ENCODE results near the gene ANXA5. TPM values are rescaled to one million over a fixed set of nuclear protein-coding genes. Genes with fewer than 3 reads are reported as not detected.

The ANXA5 gene
- total RNA-seq, 2 donors from 2014 or later, result 106 to 142 TPM

DNA sequence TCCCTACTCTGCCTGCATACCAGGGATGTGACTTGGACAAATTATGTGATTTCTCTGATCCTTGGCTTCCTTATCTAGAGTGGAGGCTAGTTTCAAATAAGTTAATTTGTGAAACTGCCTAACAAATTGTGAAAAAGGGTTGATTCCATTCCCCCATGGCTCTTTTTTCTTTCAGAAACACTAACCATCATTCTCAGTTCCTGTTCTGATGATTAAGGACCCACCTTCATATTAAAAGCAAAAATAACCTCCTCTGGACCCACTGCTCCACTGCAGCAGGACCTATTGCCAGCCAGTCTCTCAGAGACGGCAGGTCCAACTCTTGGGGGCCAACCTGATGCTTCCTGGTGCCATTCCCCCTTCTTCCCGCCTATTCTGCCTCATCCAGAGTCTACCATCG is 4.5 kb upstream of the ANXA5 start:
- no peak for ATAC-seq (replicated peaks)
- peaks cover 3% of the 10 kb centered on the region for H3K27me3 Mint-ChIP-seq
- H3K4me1 Mint-ChIP-seq, result peaks cover 6% of the 10 kb centered on the region
- H3K9me3 Mint-ChIP-seq, result no peaks in the 10 kb centered on the region
- no peak overlapping the region for H3K27ac Mint-ChIP-seq
- peaks cover 2% of the 10 kb centered on the region for H3K36me3 Mint-ChIP-seq (ENCODE audit: low read depth)
- no peak overlapping the region for H3K4me3 Mint-ChIP-seq

DNA sequence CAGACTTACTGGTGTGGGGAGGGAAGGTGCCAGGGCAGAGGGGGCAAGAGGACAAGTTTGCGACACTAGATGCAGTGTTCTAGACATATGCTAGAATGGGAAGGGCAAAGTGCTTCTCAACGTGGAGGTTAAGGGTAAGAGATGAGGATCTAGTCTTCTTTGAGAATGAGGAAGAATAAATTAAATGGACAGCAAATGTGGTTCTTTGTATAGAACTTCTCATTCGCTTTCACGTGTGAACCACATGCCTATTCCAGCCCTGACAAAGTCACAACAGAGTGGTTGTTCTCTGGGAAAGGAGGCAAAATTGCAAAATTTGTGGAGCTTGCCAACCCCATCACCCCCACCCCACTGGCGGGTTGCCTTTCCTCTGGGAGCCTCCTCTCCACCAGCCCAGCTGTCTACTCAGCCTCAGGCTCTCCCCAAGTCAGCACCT is 1.5 kb upstream of the ANXA5 start:
- Mint-ChIP-seq H3K27ac (no peak overlapping the region), H3K9me3 (no peaks in the 10 kb centered on the region), H3K4me1 (peaks cover 5% of the 10 kb centered on the region), H3K4me3 (peak overlapping the region; percentile 97), H3K36me3 (ENCODE audit: low read depth) (peaks cover 24% of the 10 kb centered on the region), H3K27me3 (peaks cover 3% of the 10 kb centered on the region)
- ATAC-seq (replicated peaks), result no peak

DNA sequence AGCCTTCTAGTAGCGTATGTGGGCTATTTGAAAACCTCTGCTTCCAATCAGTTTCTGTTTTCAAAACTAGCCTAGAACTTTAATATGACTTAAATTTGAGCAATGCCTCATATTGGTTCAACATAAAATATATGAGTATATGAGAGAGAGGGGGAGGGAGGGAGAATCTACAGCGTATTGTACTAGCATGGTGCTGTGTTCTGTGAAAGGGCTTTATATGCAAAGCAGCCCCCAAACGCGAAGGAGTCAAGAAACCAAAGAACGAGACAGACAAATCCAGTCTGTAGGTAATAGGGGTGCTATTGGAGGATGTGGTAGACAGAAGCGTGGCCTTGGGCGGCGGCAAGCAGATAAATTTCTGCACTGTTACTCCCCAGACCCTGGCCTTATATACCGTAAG is 784 bp upstream of the ANXA5 start:
- Mint-ChIP-seq H3K27me3 (peaks cover 3% of the 10 kb centered on the region), H3K9me3 (no peaks in the 10 kb centered on the region), H3K27ac (peak overlapping the region; percentile 83), H3K36me3 (ENCODE audit: low read depth) (peaks cover 31% of the 10 kb centered on the region), H3K4me3 (peak overlapping the region; percentile 97), H3K4me1 (peaks cover 5% of the 10 kb centered on the region)
- ATAC-seq (replicated peaks), result peak; percentile 5

DNA sequence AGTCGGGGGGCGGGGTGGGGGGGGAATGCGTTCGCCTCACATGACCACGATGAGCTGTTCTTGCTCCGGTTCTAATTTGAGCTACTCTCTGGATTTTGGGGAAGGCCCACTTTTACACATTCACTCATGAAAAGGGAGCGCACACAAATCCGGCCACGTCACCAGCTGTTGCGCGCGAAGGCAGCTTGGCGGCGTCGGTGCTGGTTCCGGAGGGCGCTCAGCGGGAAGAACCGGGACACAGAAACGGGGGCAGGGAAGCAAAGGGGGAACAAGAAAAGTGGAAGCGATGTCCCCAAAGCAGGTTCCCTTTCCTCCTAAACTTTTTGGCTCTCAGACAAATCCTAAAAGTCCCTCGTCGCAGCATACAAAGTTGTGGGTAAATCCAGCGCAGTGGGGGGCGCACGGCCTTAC is 605 bp downstream of the ANXA5 start:
- peaks cover 9% of the 10 kb centered on the region for H3K4me1 Mint-ChIP-seq
- H3K36me3 Mint-ChIP-seq (ENCODE audit: low read depth), result peaks cover 39% of the 10 kb centered on the region
- H3K4me3 Mint-ChIP-seq, result peak overlapping the region; percentile 97
- H3K27ac Mint-ChIP-seq, result peak overlapping the region; percentile 99
- H3K9me3 Mint-ChIP-seq, result no peaks in the 10 kb centered on the region
- peak; percentile 67 for ATAC-seq (replicated peaks)
- peaks cover 3% of the 10 kb centered on the region for H3K27me3 Mint-ChIP-seq

DNA sequence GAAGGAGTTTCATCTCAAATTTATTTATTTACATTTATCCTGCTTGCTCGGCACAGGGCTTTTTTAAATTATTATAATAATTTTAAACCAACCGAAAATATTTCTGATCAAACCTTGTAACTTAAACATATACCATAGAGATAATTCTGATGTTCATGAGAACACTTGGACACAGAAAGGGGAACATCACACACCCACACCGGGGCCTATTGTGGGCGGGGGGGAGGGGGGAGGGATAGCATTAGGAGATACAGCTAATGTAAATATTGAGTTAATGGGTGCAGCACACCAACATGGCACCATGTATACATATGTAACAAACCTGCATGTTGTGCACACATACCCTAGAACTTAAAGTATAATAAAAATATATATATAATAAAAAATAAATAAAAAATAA is 2.9 kb downstream of the ANXA5 start:
- Mint-ChIP-seq H3K4me1 (peaks cover 8% of the 10 kb centered on the region), H3K4me3 (no peak overlapping the region), H3K27ac (no peak overlapping the region), H3K27me3 (peaks cover 3% of the 10 kb centered on the region), H3K36me3 (ENCODE audit: low read depth) (peaks cover 39% of the 10 kb centered on the region), H3K9me3 (no peaks in the 10 kb centered on the region)
- no peak for ATAC-seq (replicated peaks)

DNA sequence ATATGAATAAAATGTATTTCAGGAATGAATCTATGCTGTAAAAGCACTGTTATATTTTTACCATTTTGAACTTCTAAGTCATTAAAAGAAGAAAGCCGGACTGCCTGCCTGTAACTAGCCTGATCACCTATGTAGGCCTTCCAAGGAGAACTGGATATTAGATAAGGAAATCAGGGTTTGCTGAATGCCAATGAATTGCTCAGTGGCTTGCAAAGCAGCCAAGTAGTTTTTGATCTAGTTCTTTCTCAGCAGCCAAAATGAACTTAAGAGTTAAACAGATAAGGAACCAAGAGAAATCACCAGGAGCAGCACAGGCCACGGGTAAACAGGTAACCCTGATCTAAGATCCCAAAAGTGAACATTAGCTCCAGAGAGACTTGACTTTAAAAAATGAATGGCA is 3.3 kb downstream of the ANXA5 start:
- H3K36me3 Mint-ChIP-seq (ENCODE audit: low read depth), result peaks cover 39% of the 10 kb centered on the region
- H3K4me1 Mint-ChIP-seq, result peaks cover 4% of the 10 kb centered on the region
- H3K9me3 Mint-ChIP-seq, result no peaks in the 10 kb centered on the region
- no peak overlapping the region for H3K27ac Mint-ChIP-seq
- no peak overlapping the region for H3K4me3 Mint-ChIP-seq
- ATAC-seq (replicated peaks), result no peak
- H3K27me3 Mint-ChIP-seq, result peaks cover 3% of the 10 kb centered on the region

DNA sequence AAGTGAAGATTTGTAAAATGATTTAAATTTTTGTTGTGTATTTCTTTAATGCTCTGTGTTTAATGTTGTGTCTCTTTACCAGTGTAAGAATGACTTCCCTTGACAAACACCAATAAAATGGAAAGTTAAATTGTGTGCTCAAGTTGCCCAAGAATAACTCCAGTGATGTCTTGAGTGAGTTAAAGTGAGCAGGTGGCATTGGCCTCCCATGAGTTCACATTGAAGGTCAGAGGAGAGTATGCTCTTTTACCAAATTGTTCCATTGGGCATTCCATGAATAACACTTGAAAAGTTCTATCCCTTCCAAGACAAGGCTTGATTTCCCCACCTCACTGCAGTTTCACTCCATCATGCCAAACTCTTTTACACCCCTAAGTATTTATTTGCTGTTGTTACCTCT is 4.5 kb downstream of the ANXA5 start:
- peaks cover 4% of the 10 kb centered on the region for H3K4me1 Mint-ChIP-seq
- no peaks in the 10 kb centered on the region for H3K27me3 Mint-ChIP-seq
- no peak for ATAC-seq (replicated peaks)
- H3K4me3 Mint-ChIP-seq, result no peak overlapping the region
- peaks cover 43% of the 10 kb centered on the region for H3K36me3 Mint-ChIP-seq (ENCODE audit: low read depth)
- no peak overlapping the region for H3K27ac Mint-ChIP-seq
- no peaks in the 10 kb centered on the region for H3K9me3 Mint-ChIP-seq

DNA sequence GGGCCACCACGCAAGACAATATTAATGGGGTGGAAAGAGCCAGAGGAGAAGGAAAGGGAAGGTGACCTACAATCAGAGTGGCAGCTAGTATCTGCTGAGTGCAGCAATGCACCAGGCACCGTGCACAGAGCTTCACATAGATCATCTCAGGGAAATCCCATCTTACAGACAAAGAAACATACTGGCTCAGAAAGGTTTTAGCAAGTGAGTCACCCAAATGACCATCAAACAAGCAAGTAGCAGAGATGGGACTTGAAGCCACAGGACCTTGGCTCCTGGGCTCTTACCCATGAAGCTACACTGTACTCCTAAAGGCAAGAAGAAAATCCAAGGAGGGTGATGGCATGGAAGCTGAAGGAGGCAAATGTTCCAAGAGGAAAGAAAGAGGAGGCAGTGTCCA is 6.8 kb downstream of the ANXA5 start:
- peak; percentile 67 for ATAC-seq (replicated peaks)
- Mint-ChIP-seq H3K27me3 (no peaks in the 10 kb centered on the region), H3K27ac (no peak overlapping the region), H3K9me3 (no peaks in the 10 kb centered on the region), H3K36me3 (ENCODE audit: low read depth) (peaks cover 51% of the 10 kb centered on the region), H3K4me3 (no peak overlapping the region), H3K4me1 (peaks cover 9% of the 10 kb centered on the region)

DNA sequence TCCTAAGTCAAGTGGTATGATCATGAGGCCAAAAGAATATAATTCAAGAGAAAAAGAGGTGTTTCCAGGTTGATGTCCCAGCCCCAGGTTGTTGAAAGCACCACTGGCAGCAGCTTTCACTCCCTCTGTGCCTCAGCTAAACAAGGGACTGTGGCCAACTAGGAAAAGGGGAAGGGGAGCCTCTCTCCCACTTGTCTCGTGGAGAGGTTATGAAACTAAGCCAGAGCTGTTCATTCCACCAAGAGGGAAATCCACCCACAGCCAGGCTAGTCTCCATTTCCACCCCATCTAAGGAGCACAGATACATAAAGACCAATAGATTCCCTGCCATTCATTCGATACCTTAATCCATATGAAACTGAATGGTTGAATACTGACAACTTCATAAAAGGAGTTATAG is 8.1 kb downstream of the ANXA5 start:
- ATAC-seq (replicated peaks), result no peak
- Mint-ChIP-seq H3K27ac (no peak overlapping the region), H3K4me3 (no peak overlapping the region), H3K27me3 (no peaks in the 10 kb centered on the region), H3K9me3 (no peaks in the 10 kb centered on the region), H3K36me3 (ENCODE audit: low read depth) (peaks cover 58% of the 10 kb centered on the region), H3K4me1 (peaks cover 9% of the 10 kb centered on the region)

DNA sequence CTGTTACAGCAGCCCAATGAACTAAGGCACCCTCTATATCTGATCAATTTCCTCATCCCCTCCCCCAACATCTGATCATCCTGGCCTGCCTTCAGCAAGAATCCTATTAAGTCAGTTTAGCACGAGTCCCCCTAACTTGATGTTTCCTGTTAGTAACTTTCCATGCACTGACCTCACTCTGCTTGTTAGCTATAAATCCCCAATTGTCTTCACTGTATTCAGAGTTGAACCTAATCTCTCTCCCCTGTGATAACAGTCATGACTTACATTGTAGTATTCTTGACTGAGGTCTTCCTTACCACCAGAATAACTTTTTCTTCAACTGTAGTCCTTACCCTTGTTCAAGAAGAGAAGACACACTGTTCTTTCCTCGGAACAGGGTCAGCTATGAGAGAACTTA is 8.5 kb downstream of the ANXA5 start:
- H3K27me3 Mint-ChIP-seq, result no peaks in the 10 kb centered on the region
- no peak for ATAC-seq (replicated peaks)
- no peak overlapping the region for H3K27ac Mint-ChIP-seq
- no peak overlapping the region for H3K4me3 Mint-ChIP-seq
- H3K4me1 Mint-ChIP-seq, result peaks cover 9% of the 10 kb centered on the region
- no peaks in the 10 kb centered on the region for H3K9me3 Mint-ChIP-seq
- H3K36me3 Mint-ChIP-seq (ENCODE audit: low read depth), result peaks cover 59% of the 10 kb centered on the region

DNA sequence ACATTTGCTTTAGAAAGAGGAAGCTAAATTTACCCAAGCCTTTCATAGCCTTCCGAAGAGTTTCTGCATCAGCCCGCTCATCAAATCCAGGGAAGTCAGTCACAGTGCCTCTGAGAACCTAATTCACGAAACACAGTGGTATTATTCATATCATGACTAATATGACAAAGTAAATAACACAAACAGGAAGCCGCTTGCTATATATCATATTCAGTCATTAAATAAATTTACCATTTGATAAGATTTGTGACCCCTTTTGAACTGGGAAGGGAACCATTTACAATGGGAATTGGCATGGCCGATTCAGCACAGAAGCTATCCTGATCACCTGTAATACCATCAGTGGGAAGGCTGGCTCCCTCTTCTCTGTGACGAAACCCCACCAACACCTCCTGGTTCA is 10.5 kb downstream of the ANXA5 start:
- Mint-ChIP-seq H3K36me3 (ENCODE audit: low read depth) (peaks cover 64% of the 10 kb centered on the region), H3K4me1 (peaks cover 5% of the 10 kb centered on the region), H3K9me3 (no peaks in the 10 kb centered on the region), H3K27ac (no peak overlapping the region), H3K27me3 (no peaks in the 10 kb centered on the region), H3K4me3 (no peak overlapping the region)
- ATAC-seq (replicated peaks), result no peak

DNA sequence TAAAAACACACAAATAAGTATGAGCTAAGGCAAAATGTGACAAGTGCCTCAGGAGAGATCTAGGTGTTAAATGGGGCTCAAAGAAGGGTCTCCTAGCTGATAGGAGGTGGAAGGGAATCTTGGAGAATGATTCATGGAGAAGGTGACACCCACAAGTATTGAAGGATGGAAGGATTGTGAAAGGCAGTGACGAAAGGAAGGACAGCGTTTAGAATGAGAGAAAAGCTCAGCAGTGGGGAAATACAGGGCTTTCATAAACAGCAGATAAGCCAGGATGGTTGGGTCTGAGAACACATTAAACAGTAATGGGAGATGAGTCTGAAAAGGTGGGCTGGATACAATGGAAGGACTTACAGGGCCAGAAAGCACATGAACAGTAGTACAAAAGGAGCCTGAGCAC is 11.5 kb downstream of the ANXA5 start:
- Mint-ChIP-seq H3K36me3 (ENCODE audit: low read depth) (peaks cover 73% of the 10 kb centered on the region), H3K27me3 (no peaks in the 10 kb centered on the region), H3K9me3 (no peaks in the 10 kb centered on the region), H3K27ac (no peak overlapping the region), H3K4me3 (no peak overlapping the region), H3K4me1 (peaks cover 5% of the 10 kb centered on the region)
- no peak for ATAC-seq (replicated peaks)

DNA sequence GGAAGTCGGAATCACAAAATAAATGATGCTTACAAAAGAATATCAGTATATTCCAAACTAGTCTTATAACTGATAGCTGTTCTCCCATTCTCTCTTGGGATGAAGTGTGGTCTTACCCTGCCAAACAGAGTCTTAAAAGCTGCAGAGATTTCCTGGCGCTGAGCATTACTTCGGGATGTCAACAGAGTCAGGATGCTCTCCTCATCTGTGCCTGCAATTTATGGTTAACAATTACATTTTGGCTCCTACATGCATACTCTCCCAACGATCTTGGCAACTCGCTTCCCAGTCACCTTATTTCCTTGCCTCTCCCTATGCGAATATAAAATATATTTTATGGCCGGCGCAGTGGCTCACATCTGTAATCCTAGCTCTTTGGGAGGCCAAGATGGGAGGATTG is 12.2 kb downstream of the ANXA5 start:
- Mint-ChIP-seq H3K27ac (no peak overlapping the region), H3K27me3 (no peaks in the 10 kb centered on the region), H3K36me3 (ENCODE audit: low read depth) (peaks cover 80% of the 10 kb centered on the region), H3K4me3 (no peak overlapping the region), H3K4me1 (peaks cover 5% of the 10 kb centered on the region), H3K9me3 (no peaks in the 10 kb centered on the region)
- no peak for ATAC-seq (replicated peaks)

DNA sequence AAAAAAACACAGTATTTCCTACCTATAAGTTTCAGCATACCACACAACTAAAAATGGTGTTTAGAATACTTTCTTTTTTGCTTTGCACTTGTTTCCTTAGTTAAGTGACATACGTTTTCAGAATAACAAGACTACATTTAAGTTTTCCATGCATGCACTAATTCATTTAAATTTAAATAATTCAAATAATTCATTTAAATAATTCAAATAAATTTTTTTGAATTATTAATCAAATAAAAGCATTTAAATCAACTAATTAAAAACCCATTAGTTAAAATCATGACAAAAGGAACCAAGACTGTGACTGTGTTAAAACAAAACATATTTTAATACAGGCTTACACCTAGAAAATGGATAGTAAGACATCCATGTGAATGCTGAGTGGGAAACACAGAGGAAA is 12.8 kb downstream of the ANXA5 start:
- Mint-ChIP-seq H3K4me3 (no peak overlapping the region), H3K4me1 (peaks cover 5% of the 10 kb centered on the region), H3K36me3 (ENCODE audit: low read depth) (peaks cover 86% of the 10 kb centered on the region), H3K27ac (no peak overlapping the region), H3K9me3 (no peaks in the 10 kb centered on the region), H3K27me3 (no peaks in the 10 kb centered on the region)
- no peak for ATAC-seq (replicated peaks)

DNA sequence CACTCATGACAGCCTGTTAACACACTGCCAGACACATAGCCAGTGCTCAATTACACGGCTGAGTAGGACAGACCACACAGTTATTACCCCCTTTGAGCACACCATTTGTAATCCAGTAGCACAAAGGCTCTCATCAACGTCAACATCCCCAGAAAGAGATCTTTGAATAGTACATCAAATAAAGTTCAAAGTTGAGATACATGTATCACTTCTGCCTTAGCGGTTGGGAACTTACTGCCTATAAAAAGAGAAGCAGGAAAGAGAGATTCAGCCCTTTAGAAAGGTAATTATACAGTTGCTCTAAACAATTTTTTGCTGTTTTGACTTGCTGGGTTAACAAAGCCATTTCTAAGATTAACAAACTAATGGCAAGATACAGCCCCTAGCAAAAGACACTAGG is 16.2 kb downstream of the ANXA5 start:
- Mint-ChIP-seq H3K9me3 (no peaks in the 10 kb centered on the region), H3K36me3 (ENCODE audit: low read depth) (peaks cover 99% of the 10 kb centered on the region), H3K4me1 (peaks cover 5% of the 10 kb centered on the region), H3K4me3 (no peak overlapping the region), H3K27ac (no peak overlapping the region), H3K27me3 (no peaks in the 10 kb centered on the region)
- ATAC-seq (replicated peaks), result no peak

DNA sequence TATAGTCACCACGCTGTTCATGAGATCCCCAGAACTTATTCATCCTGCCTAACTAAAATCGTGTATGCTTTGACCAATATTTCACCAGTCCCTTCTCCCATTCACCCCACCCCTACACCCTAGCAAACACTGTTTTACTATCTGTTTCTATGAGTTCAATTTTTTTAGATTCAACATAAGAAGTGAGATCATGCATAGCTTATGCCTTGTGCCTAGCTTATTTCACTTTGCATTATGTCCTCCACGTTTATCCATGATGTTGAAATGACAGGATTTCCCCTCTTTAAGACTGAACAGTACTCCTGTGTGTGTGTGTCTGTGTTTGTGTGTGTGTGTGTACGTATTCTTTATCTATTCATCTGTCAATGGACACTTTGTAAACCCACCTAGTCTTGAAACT is 16.8 kb downstream of the ANXA5 start:
- ATAC-seq (replicated peaks), result no peak
- Mint-ChIP-seq H3K36me3 (ENCODE audit: low read depth) (peaks cover 94% of the 10 kb centered on the region), H3K27ac (no peak overlapping the region), H3K9me3 (no peaks in the 10 kb centered on the region), H3K4me3 (no peak overlapping the region), H3K27me3 (no peaks in the 10 kb centered on the region), H3K4me1 (no peaks in the 10 kb centered on the region)
